ENCODE results near the gene GJB5.
"Not testable (repeated sequence)": the region's sequence is repeated elsewhere in the genome, so short reads cannot be mapped to it uniquely, and the experiment has no call there.

GJB5 gene

DNA sequence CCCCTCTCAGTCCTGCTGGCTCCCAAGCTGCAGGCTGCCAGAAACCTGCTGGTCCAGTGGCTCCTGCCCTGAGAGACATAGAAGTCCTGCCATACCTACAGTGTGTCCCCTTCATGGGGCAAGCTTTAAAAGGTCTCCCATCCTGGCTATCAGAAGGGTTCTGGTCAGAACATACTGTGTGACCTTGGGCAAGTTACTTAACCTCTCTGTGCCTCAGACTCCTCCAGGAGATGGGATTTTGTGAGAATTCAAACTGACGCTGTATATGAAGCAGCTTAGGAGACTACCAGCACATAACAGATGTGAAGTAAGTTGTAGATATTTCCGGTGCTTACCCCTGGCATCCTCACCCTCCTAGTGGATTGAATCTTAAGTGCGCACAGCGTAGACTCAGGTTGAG lies 8.7 kb upstream of the GJB5 start:
- no peak for DNase-seq

- no peak for DNase-seq
Observed at GRCh38 chr1:34746785-34747637, 7.8 kb upstream of the GJB5 start.

- no peak for DNase-seq
Observed at GRCh38 chr1:34747638-34747941, 7.3 kb upstream of the GJB5 start.

DNA sequence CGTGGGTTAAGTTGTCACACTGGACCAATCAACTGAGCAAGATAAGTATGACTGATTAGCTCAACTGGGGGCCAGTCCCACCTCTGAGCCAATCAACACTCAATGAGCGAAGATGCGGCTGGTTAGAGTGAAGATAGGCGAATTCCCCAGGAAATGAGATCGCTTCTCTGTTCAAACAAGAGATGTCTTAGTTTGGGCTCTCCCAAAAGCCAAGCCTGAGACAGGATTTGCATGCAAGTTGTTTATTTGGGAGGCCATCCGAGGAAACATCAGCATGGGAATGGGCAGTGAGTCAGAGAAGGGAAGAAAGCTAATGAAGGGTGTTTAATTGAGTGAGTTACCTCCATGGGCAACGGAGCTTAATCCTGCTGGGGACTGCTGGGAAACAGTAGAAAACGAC lies 4.9 kb upstream of the GJB5 start:
- no peak for DNase-seq

- DNase-seq = no peak
Observed at GRCh38 chr1:34750610-34751009, 4.2 kb upstream of the GJB5 start.

DNA sequence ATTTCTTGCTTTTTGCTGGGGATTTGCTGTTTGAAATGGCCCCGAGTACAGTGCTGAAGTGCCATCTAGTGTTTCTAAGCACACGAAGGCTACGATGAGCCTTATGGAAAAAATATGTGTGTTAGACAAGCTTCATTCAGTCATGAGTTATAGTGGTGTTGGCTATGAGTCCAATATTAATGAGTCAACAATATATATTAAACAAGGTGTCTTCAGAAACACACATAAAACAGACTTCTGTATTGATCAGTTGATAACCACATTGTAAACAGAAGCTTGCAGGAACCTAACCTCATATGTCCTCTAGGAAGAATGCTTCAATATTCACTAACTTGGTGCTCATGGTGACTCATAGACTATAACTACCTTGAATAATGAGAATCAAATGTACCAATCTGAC lies 1.7 kb upstream of the GJB5 start:
- no peak for DNase-seq

- no peak for DNase-seq
Observed at GRCh38 chr1:34755961-34756360, 1.1 kb downstream of the GJB5 start.

- DNase-seq = no peak
Observed at GRCh38 chr1:34757386-34757785, 2.5 kb downstream of the GJB5 start.

GRCh38 chr1:34758751-34759150 lies 3.9 kb downstream of the GJB5 start:
- DNase-seq = no peak

DNA sequence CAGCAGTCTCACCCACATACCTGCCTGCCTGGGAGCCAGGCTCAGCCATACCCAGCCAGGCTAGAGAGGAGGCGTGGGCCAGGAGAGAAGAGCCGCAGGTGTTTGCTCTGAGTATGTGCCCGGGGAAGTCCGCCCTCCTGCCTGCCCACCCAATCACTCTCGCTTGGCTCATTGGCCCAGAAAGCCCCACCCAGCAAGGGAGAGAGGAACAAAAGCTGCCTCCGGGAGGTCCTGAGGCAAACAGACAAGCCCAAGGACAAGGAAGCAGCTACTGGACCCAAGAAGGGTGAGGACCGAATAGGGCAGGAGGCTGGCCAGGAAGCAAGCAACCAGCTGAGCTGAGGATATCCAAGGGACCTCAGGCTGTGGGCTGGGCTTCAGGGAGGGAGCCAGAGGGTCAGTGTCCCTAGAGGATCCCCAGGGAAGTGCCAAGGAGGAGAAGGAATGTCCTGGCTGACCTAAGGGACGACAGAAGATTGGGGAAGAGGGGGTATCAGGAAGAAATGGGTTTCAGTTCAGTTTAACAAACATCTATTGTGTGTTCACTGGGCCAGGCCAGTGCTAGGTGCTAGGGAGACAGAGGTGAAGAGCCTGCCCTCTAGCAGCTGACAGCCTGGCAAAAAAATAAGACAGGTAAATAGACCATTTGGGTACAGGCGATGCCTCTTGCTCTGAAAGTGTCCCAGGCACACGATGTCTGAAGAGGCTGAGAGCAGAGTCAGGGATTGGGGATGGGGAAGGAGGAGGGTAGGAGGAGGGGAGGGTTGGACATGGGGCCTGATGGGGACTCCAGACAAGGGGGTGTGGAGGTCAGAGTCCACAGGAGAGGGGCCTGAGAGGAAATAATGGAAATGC lies 4.9 kb downstream of the GJB5 start, which contains the start of gene GJB4:
TSS of gene GJB4 (plus strand) at position 238 of the 855 bp plus-strand sequence. CDS start 1,515 bp downstream, outside the sequence.
- no peak for DNase-seq

DNA sequence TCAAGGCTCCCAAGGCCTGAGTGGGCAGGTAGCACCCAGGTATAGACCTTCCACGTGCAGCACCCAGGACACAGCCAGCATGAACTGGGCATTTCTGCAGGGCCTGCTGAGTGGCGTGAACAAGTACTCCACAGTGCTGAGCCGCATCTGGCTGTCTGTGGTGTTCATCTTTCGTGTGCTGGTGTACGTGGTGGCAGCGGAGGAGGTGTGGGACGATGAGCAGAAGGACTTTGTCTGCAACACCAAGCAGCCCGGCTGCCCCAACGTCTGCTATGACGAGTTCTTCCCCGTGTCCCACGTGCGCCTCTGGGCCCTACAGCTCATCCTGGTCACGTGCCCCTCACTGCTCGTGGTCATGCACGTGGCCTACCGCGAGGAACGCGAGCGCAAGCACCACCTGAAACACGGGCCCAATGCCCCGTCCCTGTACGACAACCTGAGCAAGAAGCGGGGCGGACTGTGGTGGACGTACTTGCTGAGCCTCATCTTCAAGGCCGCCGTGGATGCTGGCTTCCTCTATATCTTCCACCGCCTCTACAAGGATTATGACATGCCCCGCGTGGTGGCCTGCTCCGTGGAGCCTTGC lies 6.4 kb downstream of the GJB5 start:
- DNase-seq = no peak

GRCh38 chr1:34761776-34762307 lies 7.0 kb downstream of the GJB5 start:
- no peak for DNase-seq

DNA sequence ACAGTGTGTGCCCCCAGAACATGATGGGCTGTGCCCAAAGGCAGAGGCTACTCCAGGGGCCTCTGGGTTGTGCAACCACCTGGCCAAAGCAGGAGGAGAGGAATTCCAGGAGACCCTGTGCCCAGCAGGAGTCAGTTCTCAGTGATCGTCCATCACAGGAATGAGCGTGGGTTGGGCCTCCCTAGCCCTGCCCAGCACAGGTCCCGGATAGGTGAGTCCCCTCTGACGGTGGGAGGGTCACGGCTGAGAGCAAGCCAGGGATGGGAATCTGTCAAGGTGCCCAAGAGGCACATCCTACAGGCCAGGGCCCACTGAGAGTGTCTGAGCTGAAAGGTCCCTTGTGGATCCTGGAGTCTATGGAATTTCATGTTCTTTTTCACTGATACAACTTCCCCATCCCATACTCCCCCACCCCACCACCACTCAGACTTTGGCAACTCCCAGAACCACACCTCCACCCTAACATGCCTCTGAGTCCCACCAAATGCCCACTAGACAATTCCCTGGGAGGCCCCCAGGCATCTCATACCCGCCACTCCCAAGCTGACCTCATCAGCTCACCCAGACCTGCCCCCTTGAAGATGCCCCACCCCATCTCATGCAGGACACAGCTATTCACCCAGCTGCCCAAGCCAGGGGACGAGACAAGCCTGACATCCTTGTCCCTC lies 7.8 kb downstream of the GJB5 start:
- DNase-seq = no peak

GRCh38 chr1:34763142-34763781 lies 8.4 kb downstream of the GJB5 start:
- DNase-seq = no peak

GRCh38 chr1:34768856-34769255 lies 14.0 kb downstream of the GJB5 start:
- DNase-seq = no peak

DNA sequence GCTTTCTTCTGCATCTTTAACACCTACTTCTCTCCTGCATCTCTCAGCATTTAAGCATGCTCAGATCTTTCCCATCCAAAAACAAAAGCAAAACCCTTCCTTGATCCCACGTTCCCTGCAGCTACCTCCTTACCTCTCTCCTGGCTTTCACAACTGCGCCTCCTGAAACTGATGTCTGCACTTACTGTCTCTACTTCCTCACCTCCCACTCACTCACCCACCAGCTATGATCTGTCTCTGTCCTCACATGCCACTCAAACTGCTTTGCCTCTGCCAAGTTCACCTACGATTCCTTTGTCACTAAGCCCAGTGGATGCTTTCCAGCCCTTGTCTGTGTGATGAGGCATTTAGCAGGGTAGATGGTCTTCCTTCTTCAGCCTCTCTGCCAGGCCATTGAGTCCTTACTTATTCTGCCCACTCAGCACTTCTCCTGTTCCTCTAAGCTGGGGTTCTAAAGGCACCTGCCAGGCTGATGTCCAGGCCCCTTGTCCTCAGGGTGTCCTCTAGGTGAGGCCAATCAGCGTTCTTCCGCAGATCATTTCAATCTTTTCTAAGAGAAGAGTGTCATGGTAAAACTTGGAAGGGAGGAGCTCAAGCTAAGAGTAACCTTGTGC lies 16.2 kb downstream of the GJB5 start:
- DNase-seq = no peak

DNA sequence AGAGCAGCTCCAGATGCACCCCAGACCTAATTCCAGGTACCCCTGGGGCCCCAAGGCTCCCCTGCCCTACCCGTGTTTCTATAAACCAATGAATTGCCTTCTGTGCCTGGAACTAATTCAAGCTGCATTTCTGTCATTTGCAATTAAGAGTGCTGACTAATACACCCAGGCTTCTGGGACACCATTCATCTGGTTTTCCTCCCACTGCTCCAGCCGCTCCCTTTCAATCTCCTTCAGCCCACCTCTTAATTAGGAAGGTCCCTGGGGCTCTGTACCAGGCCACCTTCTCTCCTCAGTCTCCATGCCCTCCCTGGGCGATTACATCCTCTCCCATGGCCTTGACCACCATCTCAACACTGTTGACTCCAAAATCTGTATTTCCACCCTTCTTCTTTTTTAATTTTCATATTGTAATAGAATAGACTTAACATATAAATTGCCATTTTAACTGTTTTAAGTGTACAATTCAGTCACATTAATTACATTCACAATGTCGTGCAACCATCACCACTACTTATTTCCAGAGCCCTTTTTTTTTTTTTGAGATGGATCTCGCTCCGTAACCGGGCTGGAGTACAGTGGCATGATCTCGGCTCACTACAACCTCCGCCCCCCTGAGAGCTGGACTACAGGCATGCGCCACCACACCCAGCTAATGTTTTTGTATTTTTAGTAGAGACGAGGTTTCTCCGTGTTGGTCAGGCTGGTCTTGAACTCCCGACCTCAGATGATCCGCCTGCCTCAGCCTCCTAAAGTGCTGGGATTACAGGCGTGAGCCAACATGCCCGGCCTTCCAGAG lies 16.9 kb downstream of the GJB5 start:
- no peak for DNase-seq

DNA sequence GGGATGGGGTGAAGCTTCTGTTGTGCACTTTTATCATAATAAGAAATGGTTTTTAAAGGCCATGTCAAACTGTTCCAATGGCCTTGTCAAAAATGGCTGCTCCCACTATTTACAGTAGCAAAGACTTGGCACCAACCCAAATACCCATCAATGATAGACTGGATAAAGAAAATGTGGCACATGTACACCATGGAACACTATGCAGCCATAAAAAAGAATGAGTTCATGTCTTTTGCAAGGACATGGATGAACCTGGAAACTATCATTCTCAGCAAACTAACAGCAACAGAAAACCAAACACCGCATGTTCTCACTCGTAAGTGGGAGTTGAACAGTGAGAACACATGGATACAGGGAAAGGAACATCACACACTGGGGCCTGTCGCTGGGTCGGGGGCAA lies 18.3 kb downstream of the GJB5 start:
- not testable (repeated sequence) for DNase-seq

- DNase-seq = no peak
Observed at GRCh38 chr1:34774957-34775356, 20.1 kb downstream of the GJB5 start.

GRCh38 chr1:34776911-34777310 lies 22.1 kb downstream of the GJB5 start:
- no peak for DNase-seq
